KOPT-K1 (cell line): ENCODE results near the gene FITM1.

Source experiments
- H3K27ac ChIP-seq: fragments of 200-600 bp; sonication (generic); 2 replicates; pipeline ENCODE4 v1.5.1; 2016; ENCODE audit warnings: antibody characterized with exemption, mild to moderate bottlenecking, low read depth, low read length; ENCODE audit not compliant: poor library complexity, severe bottlenecking
- H3K36me3 ChIP-seq: fragments of 200-600 bp; sonication (generic); 2 replicates; pipeline ENCODE4 v1.5.1; 2017; ENCODE audit warnings: antibody characterized with exemption, mild to moderate bottlenecking, low read length, moderate library complexity; ENCODE audit not compliant: insufficient read depth
- H3K9me3 ChIP-seq: fragments of 200-600 bp; sonication (generic); 2 replicates; pipeline ENCODE4 v1.5.1; 2017; ENCODE audit warnings: antibody characterized with exemption, low read length, mild to moderate bottlenecking; ENCODE audit not compliant: insufficient read depth, poor library complexity, severe bottlenecking

FITM1 gene

DNA sequence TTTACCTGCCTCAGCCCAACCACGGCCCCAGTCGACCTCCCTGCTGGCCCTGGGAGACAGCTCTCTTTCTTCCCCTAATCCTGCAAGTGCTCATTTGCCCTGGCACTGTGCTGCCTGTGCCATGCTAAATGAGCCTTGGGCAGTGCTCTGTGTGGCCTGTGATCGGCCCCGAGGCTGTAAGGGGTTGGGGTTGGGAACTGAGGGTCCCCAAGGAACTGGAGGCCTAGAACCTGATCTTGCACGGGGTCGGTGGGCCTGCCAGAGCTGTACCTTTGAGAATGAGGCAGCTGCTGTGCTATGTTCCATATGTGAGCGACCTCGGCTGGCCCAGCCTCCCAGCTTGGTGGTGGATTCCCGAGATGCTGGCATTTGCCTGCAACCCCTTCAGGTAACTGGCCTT lies 19.6 kb downstream of the FITM1 start:
- Histone ChIP-seq H3K9me3 (no peaks in the 10 kb centered on the region), H3K27ac (no peak overlapping the region), H3K36me3 (peaks cover 57% of the 10 kb centered on the region)

DNA sequence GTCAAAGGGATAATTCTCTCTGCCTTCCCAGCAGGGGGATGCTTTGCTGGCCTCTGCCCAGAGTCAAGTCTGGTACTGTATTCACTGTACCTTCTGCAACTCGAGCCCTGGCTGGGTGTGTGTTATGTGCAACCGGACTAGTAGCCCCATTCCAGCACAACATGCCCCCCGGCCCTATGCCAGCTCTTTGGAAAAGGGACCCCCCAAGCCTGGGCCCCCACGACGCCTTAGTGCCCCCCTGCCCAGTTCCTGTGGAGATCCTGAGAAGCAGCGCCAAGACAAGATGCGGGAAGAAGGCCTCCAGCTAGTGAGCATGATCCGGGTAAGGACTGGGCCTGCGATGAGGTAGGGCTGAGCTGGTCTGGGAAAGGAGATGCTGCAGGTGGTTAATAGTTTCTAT lies 20.1 kb downstream of the FITM1 start:
- Histone ChIP-seq H3K9me3 (no peaks in the 10 kb centered on the region), H3K36me3 (peaks cover 63% of the 10 kb centered on the region), H3K27ac (no peak overlapping the region)

- peaks cover 67% of the 10 kb centered on the region for H3K36me3 ChIP-seq
- no peaks in the 10 kb centered on the region for H3K9me3 ChIP-seq
- H3K27ac ChIP-seq = no peak overlapping the region
Observed at GRCh38 chr14:24150993-24151392, 20.5 kb downstream of the FITM1 start.

DNA sequence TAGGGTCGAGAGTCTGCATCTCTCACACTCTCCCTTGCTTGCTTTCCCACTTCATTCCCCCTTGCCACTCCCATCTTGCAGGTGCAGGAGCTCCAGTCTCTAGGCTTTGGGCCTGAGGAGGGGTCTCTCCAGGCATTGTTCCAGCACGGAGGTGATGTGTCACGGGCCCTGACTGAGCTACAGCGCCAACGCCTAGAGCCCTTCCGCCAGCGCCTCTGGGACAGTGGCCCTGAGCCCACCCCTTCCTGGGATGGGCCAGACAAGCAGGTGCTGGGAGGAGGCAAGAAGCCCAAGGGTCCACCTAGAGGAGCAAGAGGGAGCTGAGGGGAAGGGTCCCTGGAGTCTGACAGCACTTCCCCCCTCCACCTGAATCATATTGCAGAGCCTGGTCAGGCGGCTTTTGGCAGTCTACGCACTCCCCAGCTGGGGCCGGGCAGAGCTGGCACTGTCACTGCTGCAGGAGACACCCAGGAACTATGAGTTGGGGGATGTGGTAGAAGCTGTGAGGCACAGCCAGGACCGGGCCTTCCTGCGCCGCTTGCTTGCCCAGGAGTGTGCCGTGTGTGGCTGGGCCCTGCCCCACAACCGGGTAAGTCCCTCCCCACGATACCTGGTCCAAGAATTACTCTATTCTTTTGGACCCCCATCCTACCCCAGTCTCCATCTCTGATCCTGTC lies 21.1 kb downstream of the FITM1 start:
- Histone ChIP-seq H3K27ac (no peak overlapping the region), H3K36me3 (peaks cover 72% of the 10 kb centered on the region), H3K9me3 (no peaks in the 10 kb centered on the region)

GRCh38 chr14:24155100-24155499 lies 24.6 kb downstream of the FITM1 start:
- Histone ChIP-seq H3K27ac (no peak overlapping the region), H3K9me3 (no peaks in the 10 kb centered on the region), H3K36me3 (peaks cover 84% of the 10 kb centered on the region)

GRCh38 chr14:24156840-24157239 lies 26.4 kb downstream of the FITM1 start:
- Histone ChIP-seq H3K36me3 (peaks cover 73% of the 10 kb centered on the region), H3K9me3 (no peaks in the 10 kb centered on the region), H3K27ac (no peak overlapping the region)

DNA sequence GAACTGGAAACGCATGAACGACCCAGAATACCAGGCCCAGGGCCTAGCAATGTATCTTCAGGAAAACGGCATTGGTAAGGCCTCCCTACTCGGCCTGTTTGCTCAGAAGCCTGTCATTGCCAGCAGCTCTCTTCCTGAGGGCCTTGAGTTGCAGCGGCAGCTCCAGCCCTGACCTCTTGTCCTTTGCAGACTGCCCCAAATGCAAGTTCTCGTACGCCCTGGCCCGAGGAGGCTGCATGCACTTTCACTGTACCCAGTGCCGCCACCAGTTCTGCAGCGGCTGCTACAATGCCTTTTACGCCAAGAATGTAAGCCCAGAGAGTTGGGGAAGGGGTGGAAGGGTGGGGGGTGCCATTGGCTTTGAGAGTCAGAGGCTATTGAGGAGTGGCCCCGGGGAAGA lies 26.9 kb downstream of the FITM1 start:
- Histone ChIP-seq H3K36me3 (peaks cover 69% of the 10 kb centered on the region), H3K9me3 (no peaks in the 10 kb centered on the region), H3K27ac (no peak overlapping the region)

DNA sequence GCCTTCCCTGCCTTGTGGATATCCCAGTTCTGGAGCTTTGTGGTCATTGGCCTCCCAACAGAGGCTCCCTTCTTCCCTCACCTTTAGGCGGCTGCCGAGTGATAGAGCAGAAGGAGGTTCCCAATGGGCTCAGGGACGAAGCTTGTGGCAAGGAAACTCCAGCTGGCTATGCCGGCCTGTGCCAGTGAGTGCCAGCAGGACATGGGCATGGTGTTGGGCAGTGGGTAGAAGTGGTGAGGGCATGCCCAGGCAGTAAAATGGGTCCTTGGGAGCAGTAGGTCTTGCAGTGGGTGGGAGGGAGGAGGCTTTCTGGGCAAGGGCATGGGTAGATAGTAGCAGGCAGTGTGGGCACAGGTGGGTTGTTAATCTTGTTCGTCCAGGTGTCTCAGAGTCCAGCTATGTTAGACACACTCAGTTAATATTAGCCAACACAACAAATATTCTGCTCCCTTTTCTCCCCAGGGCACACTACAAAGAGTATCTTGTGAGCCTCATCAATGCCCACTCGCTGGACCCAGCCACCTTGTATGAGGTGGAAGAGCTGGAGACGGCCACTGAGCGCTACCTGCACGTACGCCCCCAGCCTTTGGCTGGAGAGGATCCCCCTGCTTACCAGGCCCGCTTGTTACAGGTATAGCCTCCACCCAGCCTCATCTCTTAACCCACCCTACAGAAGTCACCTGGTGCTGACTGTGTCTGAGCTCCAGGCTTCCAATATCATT lies 29.5 kb downstream of the FITM1 start:
- H3K9me3 ChIP-seq = no peaks in the 10 kb centered on the region
- H3K36me3 ChIP-seq = peaks cover 75% of the 10 kb centered on the region
- H3K27ac ChIP-seq = peak overlapping the region; percentile 77

DNA sequence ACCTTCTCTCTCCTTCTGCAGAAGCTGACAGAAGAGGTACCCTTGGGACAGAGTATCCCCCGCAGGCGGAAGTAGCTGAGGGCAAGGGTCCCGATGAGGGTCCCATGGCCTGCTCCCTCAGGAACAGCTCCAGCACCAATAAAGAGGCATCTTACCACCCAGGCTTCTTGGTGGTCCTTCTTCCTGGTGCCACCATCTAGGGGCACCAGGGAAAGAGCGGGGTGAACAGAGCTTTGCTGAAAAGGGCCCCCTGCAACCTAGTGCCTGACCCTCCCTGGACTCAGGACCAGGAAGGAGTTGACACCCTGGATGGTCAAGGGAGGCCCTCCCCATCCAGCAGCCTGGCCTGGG lies 30.0 kb downstream of the FITM1 start:
- peaks cover 75% of the 10 kb centered on the region for H3K36me3 ChIP-seq
- no peaks in the 10 kb centered on the region for H3K9me3 ChIP-seq

GRCh38 chr14:24160850-24161804 lies 30.7 kb downstream of the FITM1 start, which contains the start of gene IRF9:
Gene IRF9 (plus strand): TSS chr14:24161265. CDS start chr14:24162145, 880 bp downstream.
- peaks cover 75% of the 10 kb centered on the region for H3K36me3 ChIP-seq
- peak within 1 kb of the TSS; percentile 77 for H3K27ac ChIP-seq
- no peaks in the 10 kb centered on the region for H3K9me3 ChIP-seq

More for the DNA sequence above, 30.0 kb downstream of the FITM1 start:
- peak overlapping the region; percentile 77 for H3K27ac ChIP-seq

GRCh38 chr14:24162093-24162492 lies 31.6 kb downstream of the FITM1 start:
- Histone ChIP-seq H3K27ac (peak overlapping the region; percentile 77), H3K9me3 (no peaks in the 10 kb centered on the region), H3K36me3 (peaks cover 71% of the 10 kb centered on the region)

DNA sequence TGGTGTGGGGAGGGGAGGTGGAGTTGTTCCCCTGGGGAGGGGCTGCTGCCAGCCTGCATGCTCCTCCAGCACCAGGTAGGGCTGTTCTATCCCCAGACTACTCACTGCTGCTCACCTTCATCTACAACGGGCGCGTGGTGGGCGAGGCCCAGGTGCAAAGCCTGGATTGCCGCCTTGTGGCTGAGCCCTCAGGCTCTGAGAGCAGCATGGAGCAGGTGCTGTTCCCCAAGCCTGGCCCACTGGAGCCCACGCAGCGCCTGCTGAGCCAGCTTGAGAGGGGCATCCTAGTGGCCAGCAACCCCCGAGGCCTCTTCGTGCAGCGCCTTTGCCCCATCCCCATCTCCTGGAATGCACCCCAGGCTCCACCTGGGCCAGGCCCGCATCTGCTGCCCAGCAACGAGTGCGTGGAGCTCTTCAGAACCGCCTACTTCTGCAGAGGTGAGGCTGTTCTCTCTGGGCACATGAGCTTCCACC lies 34.1 kb downstream of the FITM1 start:
- H3K9me3 ChIP-seq = no peaks in the 10 kb centered on the region
- H3K27ac ChIP-seq = no peak overlapping the region
- H3K36me3 ChIP-seq = peaks cover 58% of the 10 kb centered on the region

GRCh38 chr14:24165785-24166184 lies 35.3 kb downstream of the FITM1 start:
- peaks cover 46% of the 10 kb centered on the region for H3K36me3 ChIP-seq
- no peaks in the 10 kb centered on the region for H3K9me3 ChIP-seq
- no peak overlapping the region for H3K27ac ChIP-seq

DNA sequence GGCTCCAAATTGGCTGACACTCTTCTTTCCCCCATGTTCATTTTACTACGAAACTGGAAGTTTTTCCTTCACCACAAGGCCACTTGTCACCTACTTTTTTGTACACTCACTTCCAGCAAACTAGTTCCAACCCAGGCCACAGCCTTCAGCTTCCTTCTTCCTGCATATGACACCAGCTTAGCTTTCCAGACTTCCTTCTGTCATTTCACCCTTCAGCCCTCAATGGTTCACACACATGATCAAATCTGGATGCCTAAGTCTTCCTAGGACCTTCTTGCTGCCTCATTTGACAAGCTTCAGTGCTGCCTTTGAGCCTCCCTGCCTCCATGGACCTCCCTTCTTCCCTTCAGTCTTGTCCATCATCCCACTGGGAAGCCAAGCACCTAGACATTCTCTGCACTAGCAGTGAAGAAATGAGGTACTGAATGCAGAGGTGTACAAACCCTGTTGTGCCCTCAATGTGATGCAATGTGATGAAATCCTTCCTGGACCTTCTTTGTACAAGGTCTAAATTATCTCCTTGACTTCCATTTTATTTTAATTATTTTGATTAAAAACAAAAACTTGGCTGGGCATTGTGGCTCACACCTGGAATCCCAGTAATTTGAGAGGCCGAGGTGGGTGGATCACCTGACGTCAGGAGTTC lies 37.1 kb downstream of the FITM1 start:
- peaks cover 46% of the 10 kb centered on the region for H3K36me3 ChIP-seq
- no peak overlapping the region for H3K27ac ChIP-seq
- H3K9me3 ChIP-seq = no peaks in the 10 kb centered on the region
